Suprapubic skin (tissue), 4 donors: ENCODE results near the gene KRT6C. TPM values are rescaled to one million over a fixed set of nuclear protein-coding genes. Genes with fewer than 3 reads are reported as not detected.
A peak's percentile ranks its signal among the peaks of the same experiment; 100 is the strongest.

Source experiments
- DNase-seq, 2 donors: peaks; one replicate each; pipeline ENCODE4 v3.0.0-alpha.2; 2019; ENCODE audit warnings: low spot score in 2 of 2
- H3K27ac ChIP-seq: fragments of 200-600 bp; sonication (generic); one replicate; pipeline ENCODE4 v1.5.1; 2019
- H3K27me3 ChIP-seq: fragments of 200-600 bp; sonication (generic); one replicate; pipeline ENCODE4 v1.5.1; 2019
- H3K36me3 ChIP-seq: fragments of 200-600 bp; sonication (generic); one replicate; pipeline ENCODE4 v1.5.1; 2019
- H3K4me1 ChIP-seq: fragments of 200-600 bp; sonication (generic); one replicate; pipeline ENCODE4 v1.5.1; 2019
- H3K4me3 ChIP-seq: fragments of 200-600 bp; sonication (generic); one replicate; pipeline ENCODE4 v1.5.1; 2019; ENCODE audit warnings: mild to moderate bottlenecking
- H3K9me3 ChIP-seq: fragments of 200-600 bp; sonication (generic); one replicate; pipeline ENCODE4 v1.5.1; 2019
- CTCF ChIP-seq, 2 donors: fragments of 200-600 bp in 1 of 2; fragments of 450-650 bp in 1 of 2; sonication (generic) in 1 of 2; IDR thresholded peaks; one replicate each; pipeline ENCODE4 v1.5.1; 2016 to 2019; ENCODE audit warnings: antibody characterized with exemption in 2 of 2, mild to moderate bottlenecking in 1 of 2, moderate library complexity in 1 of 2
- EP300 ChIP-seq: sonication (generic); formaldehyde crosslinking; IDR thresholded peaks from one replicate; pipeline ENCODE4 v1.6.1; 2017; ENCODE audit warnings: antibody characterized with exemption
- POLR2A ChIP-seq, 2 donors: fragments of 450-650 bp; IDR thresholded peaks; one replicate each; pipeline ENCODE4 v1.6.1; 2017; ENCODE audit warnings: antibody characterized with exemption in 2 of 2, mild to moderate bottlenecking in 2 of 2, moderate library complexity in 2 of 2
- POLR2AphosphoS5 ChIP-seq, 3 donors: sonication (generic); formaldehyde crosslinking; IDR thresholded peaks; one replicate each; pipeline ENCODE4 v1.6.1; 2017; ENCODE audit warnings: antibody characterized with exemption in 3 of 3
- WGBS: methylation state at CpG from one replicate; pipeline ENCODE4 v1.1.5; 2018; 5-methylcytosine and 5-hydroxymethylcytosine counted together
- total RNA-seq, 4 donors: library from RNA; depleted of rRNA; stranded (reverse); fragments of >200 nt; gene quantifications; one replicate each; pipeline ENCODE4 v1.1.0, GENCODE V29; 2016

Gene KRT6C
- total RNA-seq, 4 donors from 2014 or later = 7.8 to 23.7 (median 14.8) TPM; not detected in 1

- H3K27me3 ChIP-seq = peaks cover 10% of the 10 kb centered on the region
- peaks cover 32% of the 10 kb centered on the region for H3K4me1 ChIP-seq
- peak in 1 of 2 donors; percentile 42 for DNase-seq
- H3K4me3 ChIP-seq = peak overlapping the region; percentile 56
- no peak for TF ChIP-seq POLR2AphosphoS5 (IDR thresholded peaks at IDR 0.05)
- peak overlapping the region; percentile 94 for H3K27ac ChIP-seq
- 48% methylated on average over 11 of the region's 15 CpGs for WGBS
- peaks cover 21% of the 10 kb centered on the region for H3K36me3 ChIP-seq
- H3K9me3 ChIP-seq = no peaks in the 10 kb centered on the region
Measured at GRCh38 chr12:52515927-52516831, 42.6 kb upstream of the KRT6C start.

- H3K27ac ChIP-seq = peak overlapping the region; percentile 94
Measured at GRCh38 chr12:52515319-52515646, 41.7 kb upstream of the KRT6C start.

GRCh38 chr12:52514471-52515318 lies 41.1 kb upstream of the KRT6C start:
- peak in 1 of 2 donors; percentile 70 for DNase-seq
- peak overlapping the region; percentile 94 for H3K27ac ChIP-seq
- H3K4me3 ChIP-seq = peak overlapping the region; percentile 56
- H3K4me1 ChIP-seq = peaks cover 21% of the 10 kb centered on the region
- H3K36me3 ChIP-seq = peaks cover 21% of the 10 kb centered on the region
- peaks cover 1% of the 10 kb centered on the region for H3K27me3 ChIP-seq
- 60% methylated on average over 14 of the region's 14 CpGs for WGBS
- TF ChIP-seq CTCF (IDR thresholded peaks at IDR 0.05) = no peak
- TF ChIP-seq EP300 = no peak
- no peak for TF ChIP-seq POLR2A (IDR thresholded peaks at IDR 0.05)
- no peak for TF ChIP-seq POLR2AphosphoS5 (IDR thresholded peaks at IDR 0.05)
- no peaks in the 10 kb centered on the region for H3K9me3 ChIP-seq

More at GRCh38 chr12:52515319-52515646, 41.7 kb upstream of the KRT6C start:
- 82% methylated on average over 1 of the region's 1 CpG for WGBS
- Histone ChIP-seq H3K9me3 (no peaks in the 10 kb centered on the region), H3K36me3 (peaks cover 21% of the 10 kb centered on the region), H3K27me3 (peaks cover 6% of the 10 kb centered on the region), H3K4me1 (peaks cover 23% of the 10 kb centered on the region), H3K4me3 (peak overlapping the region; percentile 56)
- no peak for DNase-seq
- TF ChIP-seq POLR2A (IDR thresholded peaks at IDR 0.05) = no peak
- no peak for TF ChIP-seq EP300
- no peak for TF ChIP-seq POLR2AphosphoS5 (IDR thresholded peaks at IDR 0.05)

- Histone ChIP-seq H3K4me1 (peaks cover 21% of the 10 kb centered on the region), H3K9me3 (no peaks in the 10 kb centered on the region), H3K27ac (no peak overlapping the region), H3K27me3 (no peaks in the 10 kb centered on the region), H3K4me3 (no peak overlapping the region), H3K36me3 (peaks cover 18% of the 10 kb centered on the region)
- WGBS = 51% methylated on average over 6 of the region's 6 CpGs
- TF ChIP-seq POLR2AphosphoS5 (IDR thresholded peaks at IDR 0.05) (no peak), CTCF (IDR thresholded peaks at IDR 0.05) (no peak), POLR2A (IDR thresholded peaks at IDR 0.05) (no peak), EP300 (no peak)
- no peak for DNase-seq
Measured at GRCh38 chr12:52513736-52514135, 40.1 kb upstream of the KRT6C start.

- no peak overlapping the region for H3K27ac ChIP-seq
- no peak overlapping the region for H3K4me3 ChIP-seq
- no peaks in the 10 kb centered on the region for H3K27me3 ChIP-seq
- no peaks in the 10 kb centered on the region for H3K36me3 ChIP-seq
- TF ChIP-seq POLR2AphosphoS5 (IDR thresholded peaks at IDR 0.05) (no peak), EP300 (no peak), CTCF (IDR thresholded peaks at IDR 0.05) (no peak), POLR2A (IDR thresholded peaks at IDR 0.05) (no peak)
- no peak for DNase-seq
- no peaks in the 10 kb centered on the region for H3K9me3 ChIP-seq
- H3K4me1 ChIP-seq = peaks cover 6% of the 10 kb centered on the region
- WGBS = 83% methylated on average over 5 of the region's 5 CpGs
Measured at GRCh38 chr12:52508211-52508610, 34.6 kb upstream of the KRT6C start.
